ENCODE data around the gene KCNIP1. TPM values are rescaled to one million over a fixed set of nuclear protein-coding genes. Genes with fewer than 3 reads are reported as not detected.

The KCNIP1 gene
- polyA plus RNA-seq, 1 donor (not counting 4 experiments of a cell fraction or from before 2014, with no cell fraction given) = not detected

GRCh38 chr5:170782438-170782837, 278.6 kb downstream of the KCNIP1 start:
- no peaks in the 10 kb centered on the region for H3K79me2 ChIP-seq (ENCODE audit: control insufficient read depth, insufficient read depth, low read length)
- H3K27ac ChIP-seq (ENCODE audit: control insufficient read depth, insufficient read depth, low read length) = no peak overlapping the region
- no peak overlapping the region for H2AFZ ChIP-seq (ENCODE audit: control insufficient read depth, low read length)
- H3K9ac ChIP-seq (ENCODE audit: control insufficient read depth, extremely low read depth, insufficient read depth, low read length) = no peak overlapping the region
- H3K36me3 ChIP-seq (ENCODE audit: control insufficient read depth in 2 of 2, extremely low read depth in 1 of 2, insufficient read depth in 2 of 2, low read length in 2 of 2) = no peaks in the 10 kb centered on the region
- no peak for FAIRE-seq
- H3K4me3 ChIP-seq (ENCODE audit: control insufficient read depth in 2 of 3, extremely low read depth in 1 of 3, insufficient read depth in 2 of 3, low read depth in 1 of 3, low read length in 3 of 3) = no peak overlapping the region
- H3K9me1 ChIP-seq (ENCODE audit: control insufficient read depth, extremely low read depth, insufficient read depth, low read length) = no peaks in the 10 kb centered on the region
- no peak overlapping the region for H3K4me2 ChIP-seq (ENCODE audit: control insufficient read depth, extremely low read depth, insufficient read depth, low read depth, low read length)
- no peaks in the 10 kb centered on the region for H3K27me3 ChIP-seq (ENCODE audit: control insufficient read depth, extremely low read depth, insufficient read depth, low read length)
- no peak for DNase-seq (ENCODE audit: low read depth, low spot score)
- no peaks in the 10 kb centered on the region for H4K20me1 ChIP-seq (ENCODE audit: control insufficient read depth, extremely low read depth, insufficient read depth, low read length)
- no peak for TF ChIP-seq CTCF (optimal IDR thresholded peaks at IDR 0.05 in 1 of 3, IDR thresholded peaks at IDR 0.05 in 1 of 3, conservative IDR thresholded peaks at IDR 0.05 in 1 of 3; ENCODE audit: extremely low read depth in 1 of 3, insufficient read depth in 2 of 3, low read length in 3 of 3)
- TF ChIP-seq EZH2 (IDR thresholded peaks at IDR 0.05; ENCODE audit: low read length) = no peak
- dilution Hi-C loops (cut with MboI; ENCODE audit: extremely low pct_ligation_motif_present, low sequenced_read_pairs) = no loop called here
- no peaks in the 10 kb centered on the region for H3K9me3 ChIP-seq (ENCODE audit: control insufficient read depth, low read depth, low read length)
- no peaks in the 10 kb centered on the region for H3K4me1 ChIP-seq (ENCODE audit: control insufficient read depth, extremely low read depth, insufficient read depth, low read length)

DNA sequence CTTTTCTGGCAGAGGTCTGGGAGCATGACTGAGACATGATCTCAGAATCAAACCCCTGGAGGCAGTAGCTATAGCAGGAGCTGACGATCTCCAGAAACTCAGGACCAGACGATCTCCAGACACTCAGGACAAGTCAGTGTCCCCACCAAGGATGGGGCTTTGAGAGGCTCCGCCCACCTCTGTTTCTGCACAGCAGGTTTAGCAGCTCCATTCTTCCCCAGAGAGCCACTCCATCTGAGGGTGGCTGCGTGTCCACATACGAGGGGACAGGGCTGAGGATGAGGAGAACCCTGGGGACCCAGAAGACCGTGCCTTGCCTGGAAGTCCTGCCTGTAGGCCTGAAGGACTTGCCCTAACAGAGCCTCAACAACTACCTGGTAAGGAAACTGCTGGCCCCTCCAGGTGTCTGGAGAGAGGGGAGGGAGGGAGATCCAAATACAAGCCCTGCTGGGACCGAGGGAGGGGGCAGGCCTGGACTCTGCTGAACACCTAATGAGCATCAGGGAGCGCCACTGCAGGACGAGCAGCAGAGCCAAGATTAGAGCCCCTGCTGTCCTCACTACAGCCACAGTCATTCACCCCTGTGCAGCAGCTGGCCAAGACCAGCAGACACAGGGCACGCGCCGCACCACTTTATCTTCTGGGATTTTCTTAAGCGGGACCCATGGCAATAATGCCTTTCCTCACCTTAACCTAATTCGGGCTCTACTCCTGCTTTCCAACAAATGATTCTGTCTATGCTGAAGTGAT, 279.9 kb downstream of the KCNIP1 start, which contains the start of gene GABRP:
TSS of gene GABRP (plus strand) at position 228 of the 750 bp plus-strand sequence. CDS start 4,891 bp downstream, outside the sequence.
- H3K9me1 ChIP-seq (ENCODE audit: control insufficient read depth, extremely low read depth, insufficient read depth, low read length) = no peaks in the 10 kb centered on the region
- H3K9ac ChIP-seq (ENCODE audit: control insufficient read depth, extremely low read depth, insufficient read depth, low read length) = no peak within 1 kb of the TSS
- H2AFZ ChIP-seq (ENCODE audit: control insufficient read depth, low read length) = no peak within 1 kb of the TSS
- H3K79me2 ChIP-seq (ENCODE audit: control insufficient read depth, insufficient read depth, low read length) = no peaks in the 10 kb centered on the region
- no peaks in the 10 kb centered on the region for H3K36me3 ChIP-seq (ENCODE audit: control insufficient read depth in 2 of 2, extremely low read depth in 1 of 2, insufficient read depth in 2 of 2, low read length in 2 of 2)
- TF ChIP-seq CTCF (optimal IDR thresholded peaks at IDR 0.05 in 1 of 3, IDR thresholded peaks at IDR 0.05 in 1 of 3, conservative IDR thresholded peaks at IDR 0.05 in 1 of 3; ENCODE audit: extremely low read depth in 1 of 3, insufficient read depth in 2 of 3, low read length in 3 of 3) (no peak), EZH2 (IDR thresholded peaks at IDR 0.05; ENCODE audit: low read length) (no peak)
- no peaks in the 10 kb centered on the region for H4K20me1 ChIP-seq (ENCODE audit: control insufficient read depth, extremely low read depth, insufficient read depth, low read length)
- DNase-seq (ENCODE audit: low read depth, low spot score) (no peak), FAIRE-seq (no peak)
- H3K4me1 ChIP-seq (ENCODE audit: control insufficient read depth, extremely low read depth, insufficient read depth, low read length) = no peaks in the 10 kb centered on the region
- dilution Hi-C loops (cut with MboI; ENCODE audit: extremely low pct_ligation_motif_present, low sequenced_read_pairs) = no loop called here
- H3K27me3 ChIP-seq (ENCODE audit: control insufficient read depth, extremely low read depth, insufficient read depth, low read length) = no peaks in the 10 kb centered on the region
- no peak within 1 kb of the TSS for H3K4me2 ChIP-seq (ENCODE audit: control insufficient read depth, extremely low read depth, insufficient read depth, low read depth, low read length)
- no peak within 1 kb of the TSS for H3K4me3 ChIP-seq (ENCODE audit: control insufficient read depth in 2 of 3, extremely low read depth in 1 of 3, insufficient read depth in 2 of 3, low read depth in 1 of 3, low read length in 3 of 3)
- H3K27ac ChIP-seq (ENCODE audit: control insufficient read depth, insufficient read depth, low read length) = no peak within 1 kb of the TSS
- no peaks in the 10 kb centered on the region for H3K9me3 ChIP-seq (ENCODE audit: control insufficient read depth, low read depth, low read length)

All from keratinocyte (primary cell).